HCT116 (cell line): Measurements from ENCODE around the gene GABRR3. TPM values are rescaled to one million over a fixed set of nuclear protein-coding genes. Genes with fewer than 3 reads are reported as not detected.

ENCODE experiments used
- ATAC-seq: fragments of 200-7000 bp; cut with Tn5 transposase; 2 replicates; pipeline ENCODE4 v1.9.1; 2020; ENCODE audit warnings: mild to moderate bottlenecking, moderate library complexity
- BruUV-seq: library from RNA; stranded (reverse); fragments of 400-500 nt; replicated peaks from 2 replicates; lab custom pipeline; 2021; lab: Mats Ljungman, UMichigan
- CTCF ChIA-PET: fragments of 300-600 bp; sonication (Branson Sonifier 250); formaldehyde crosslinking; loops from one replicate; lab custom pipeline; 2021; ENCODE audit warnings: antibody characterized with exemption; lab: Charles Lee
- POLR2A ChIA-PET: fragments of 300-600, 350-600 bp; sonication (Branson Sonifier 250); formaldehyde crosslinking; loops from one replicate; lab custom pipeline; 2021; ENCODE audit warnings: antibody characterized with exemption; lab: Charles Lee
- RAD21 ChIA-PET, 2 experiments: fragments of 300-600 bp; sonication (Branson Sonifier 250); formaldehyde crosslinking; loops; one replicate each; lab custom pipeline; 2023; ENCODE audit warnings: low total read pairs in 2 of 2; ENCODE audit not compliant: uncharacterized antibody in 2 of 2, unreplicated experiment in 2 of 2, low non-redundant PET in 1 of 2; lab: Charles Lee
- DNase-seq: peaks from one replicate; pipeline ENCODE4 v3.0.0-alpha.2; 2010; ENCODE audit warnings: low read depth, low spot score
- H2AFZ ChIP-seq: fragments of 200-600 bp; shearing (Covaris generic), sonication (generic); 2 replicates; pipeline ENCODE4 v1.6.1; 2017; ENCODE audit warnings: low read depth, mixed run types, mixed read lengths, antibody characterized with exemption, low read length; ENCODE audit not compliant: poor library complexity, severe bottlenecking
- H3K27ac ChIP-seq: 2 replicates; pipeline ENCODE4 v1.5.1; 2012; ENCODE audit warnings: low read depth, low read length
- H3K27me3 ChIP-seq: fragments of 200-600 bp; sonication (generic); 2 replicates; pipeline ENCODE4 v1.6.1; 2016; ENCODE audit warnings: mixed run types, low read length, mixed read lengths; ENCODE audit not compliant: insufficient read depth
- H3K36me3 ChIP-seq, 2 experiments: fragments of 200-500 bp in 1 of 2; fragments of 200-600 bp in 1 of 2; sonication (Bioruptor generic) in 1 of 2; sonication (generic) in 1 of 2; 2 replicates each; pipeline versions ENCODE4 v1.5.1 to v1.6.1; 2014 to 2016; ENCODE audit warnings: low read length in 2 of 2, inconsistent platforms in 1 of 2, mixed read lengths in 1 of 2, mixed run types in 1 of 2; ENCODE audit not compliant: insufficient read depth in 2 of 2, control insufficient read depth in 1 of 2
- H3K4me1 ChIP-seq, 2 experiments: fragments of 200-600 bp in 1 of 2; sonication (generic) in 1 of 2; 2 replicates each; pipeline versions ENCODE4 v1.5.1 to v1.6.1; 2012 to 2017; ENCODE audit warnings: low read length in 2 of 2, inconsistent platforms in 1 of 2, mild to moderate bottlenecking in 1 of 2, mixed read lengths in 1 of 2, mixed run types in 1 of 2, moderate library complexity in 1 of 2; ENCODE audit not compliant: insufficient read depth in 2 of 2, control insufficient read depth in 1 of 2
- H3K4me2 ChIP-seq: fragments of 200-600 bp; sonication (generic); 2 replicates; pipeline ENCODE4 v1.6.1; 2017; ENCODE audit warnings: mixed run types, low read length, mixed read lengths
- H3K4me3 ChIP-seq, 2 experiments: fragments of 200-600 bp in 1 of 2; sonication (generic) in 1 of 2; replicated peaks in 1 of 2; 2 replicates each; pipeline ENCODE4 v1.5.1; 2011 to 2016; ENCODE audit warnings: low read length in 2 of 2, control low read depth in 1 of 2, low read depth in 1 of 2, mild to moderate bottlenecking in 1 of 2, mixed read lengths in 1 of 2, mixed run types in 1 of 2
- H3K79me2 ChIP-seq: fragments of 200-600 bp; sonication (generic); 2 replicates; pipeline ENCODE4 v1.6.1; 2017; ENCODE audit warnings: mild to moderate bottlenecking, mixed run types, low read length, moderate library complexity, mixed read lengths; ENCODE audit not compliant: insufficient read depth
- H3K9ac ChIP-seq: fragments of 200-600 bp; sonication (generic); 2 replicates; pipeline ENCODE4 v1.6.1; 2016; ENCODE audit warnings: low read length, mixed read lengths
- H3K9me2 ChIP-seq: fragments of 200-600 bp; sonication (generic), shearing (Covaris generic); 2 replicates; pipeline ENCODE4 v1.6.1; 2017; ENCODE audit warnings: mixed run types, mild to moderate bottlenecking, moderate library complexity; ENCODE audit not compliant: insufficient read depth
- H3K9me3 ChIP-seq, 2 experiments: fragments of 200-500 bp in 1 of 2; fragments of 200-600 bp in 1 of 2; sonication (Bioruptor generic) in 1 of 2; sonication (generic) in 1 of 2; 2 replicates each; pipeline ENCODE4 v1.6.1; 2014 to 2017; ENCODE audit warnings: low read length in 2 of 2, mixed read lengths in 2 of 2, inconsistent platforms in 1 of 2, low read depth in 1 of 2, mild to moderate bottlenecking in 1 of 2, mixed run types in 1 of 2, moderate library complexity in 1 of 2; ENCODE audit not compliant: control insufficient read depth in 1 of 2, insufficient read depth in 1 of 2
- H4K20me1 ChIP-seq: fragments of 200-600 bp; sonication (generic), shearing (Covaris generic); 2 replicates; pipeline ENCODE4 v1.6.1; 2017; ENCODE audit warnings: mixed run types, mild to moderate bottlenecking, moderate library complexity; ENCODE audit not compliant: insufficient read depth
- CBX3 ChIP-seq: IDR thresholded peaks from 2 replicates; pipeline ENCODE4 v1.6.1; 2012; ENCODE audit warnings: low read depth
- CEBPB ChIP-seq: IDR thresholded peaks from 2 replicates; pipeline ENCODE4 v1.6.1; 2012; ENCODE audit warnings: low read depth
- EGR1 ChIP-seq: IDR thresholded peaks from 2 replicates; pipeline ENCODE4 v1.6.1; 2012; ENCODE audit warnings: low read depth
- EZH2phosphoT487 ChIP-seq: fragments of 200-600 bp; IDR thresholded peaks from 2 replicates; pipeline ENCODE4 v1.6.1; 2018; ENCODE audit warnings: antibody characterized with exemption, borderline replicate concordance
- FOSL1 ChIP-seq: IDR thresholded peaks from 2 replicates; pipeline ENCODE4 v1.6.1; 2012; ENCODE audit warnings: low read depth
- JUND ChIP-seq: IDR thresholded peaks from 2 replicates; pipeline ENCODE4 v1.6.1; 2012
- POLR2A ChIP-seq: IDR thresholded peaks from 2 replicates; pipeline ENCODE4 v1.7.0; 2011; ENCODE audit warnings: borderline replicate concordance; ENCODE audit not compliant: insufficient read depth, insufficient read length; ENCODE audit errors: extremely low read depth
- POLR2AphosphoS5 ChIP-seq: IDR thresholded peaks from 2 replicates; pipeline ENCODE4 v1.6.1; 2011; ENCODE audit warnings: mild to moderate bottlenecking, low read depth, low read length, moderate library complexity
- SIN3A ChIP-seq: IDR thresholded peaks from 2 replicates; pipeline ENCODE4 v1.6.1; 2012; ENCODE audit warnings: low read depth
- SP1 ChIP-seq: IDR thresholded peaks from 2 replicates; pipeline ENCODE4 v1.6.1; 2012; ENCODE audit warnings: low read depth
- TCF7L2 ChIP-seq: IDR thresholded peaks from 2 replicates; pipeline ENCODE4 v1.7.0; 2011; ENCODE audit warnings: borderline replicate concordance, inconsistent platforms; ENCODE audit not compliant: insufficient read depth, insufficient read length; ENCODE audit errors: extremely low read depth
- YY1 ChIP-seq: IDR thresholded peaks from 2 replicates; pipeline ENCODE4 v1.6.1; 2011; ENCODE audit warnings: low read length, low read depth, moderate library complexity, mild to moderate bottlenecking; ENCODE audit not compliant: insufficient replicate concordance; ENCODE audit errors: extremely low read depth
- ZFX ChIP-seq: fragments of 450-650 bp; IDR thresholded peaks from 2 replicates; pipeline ENCODE4 v1.6.1; 2017
- ZNF274 ChIP-seq: fragments of 200-500 bp; sonication (Bioruptor generic); IDR thresholded peaks from 2 replicates; pipeline ENCODE4 v1.6.1; 2014; ENCODE audit warnings: mild to moderate bottlenecking, low read depth, low read length, inconsistent platforms
- intact Hi-C: fragments of 100-400 bp; cut with micrococcal nuclease; formaldehyde crosslinking; loops from 2 replicates; pipeline ENCODE4 v1.10.0; 2022
- total RNA-seq: library from RNA; stranded (reverse); gene quantifications from one replicate; pipeline ENCODE4 v1.2.1, GENCODE V29; 2021; ENCODE audit not compliant: unreplicated experiment
- TF ChIP-seq, protein P1 (sequence below): IDR thresholded peaks from 2 replicates; pipeline ENCODE4 v1.6.1; 2012; ENCODE audit warnings: low read depth
- TF ChIP-seq, protein P2 (sequence below), 3 experiments: fragments of 200-600 bp in 1 of 3; sonication (generic) in 1 of 3; IDR thresholded peaks in 2 of 3; conservative IDR thresholded peaks in 1 of 3; 2 replicates each; pipeline ENCODE4 v1.5.1; 2012 to 2017; ENCODE audit warnings: low read depth in 2 of 3, low read length in 2 of 3, antibody characterized with exemption in 1 of 3, borderline replicate concordance in 1 of 3, control low read depth in 1 of 3, mild to moderate bottlenecking in 1 of 3, mixed read lengths in 1 of 3, mixed run types in 1 of 3, moderate library complexity in 1 of 3; ENCODE audit not compliant: insufficient read depth in 1 of 3
- TF ChIP-seq, protein P3 (sequence below): IDR thresholded peaks from 2 replicates; pipeline ENCODE4 v1.6.1; 2012

GABRR3 gene
- total RNA-seq, 1 experiment from 2014 or later = not detected

DNA sequence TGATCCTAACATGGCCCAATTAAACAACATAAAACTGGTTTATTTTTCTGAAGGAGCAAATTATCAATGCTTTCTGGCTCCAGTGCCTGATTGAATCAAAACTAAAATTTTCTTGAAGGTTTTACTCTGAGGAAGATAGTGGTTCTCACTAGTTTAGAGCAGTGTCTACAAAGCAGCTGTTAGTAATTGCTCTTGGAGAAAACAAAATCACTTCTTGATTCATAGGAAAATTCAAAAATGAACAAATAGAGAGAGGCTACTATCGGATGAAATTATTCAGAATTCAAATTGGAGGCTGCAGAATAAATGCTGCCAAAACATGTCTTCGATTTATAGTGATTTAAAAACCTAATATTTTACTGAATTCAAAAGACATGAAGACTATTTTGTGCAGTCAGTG lies 47.8 kb downstream of the GABRR3 start:
- no peak overlapping the region for H3K9ac ChIP-seq
- no peak for TF ChIP-seq POLR2A
- DNase-seq = no peak
- no peak overlapping the region for H3K4me2 ChIP-seq
- H2AFZ ChIP-seq = no peak overlapping the region
- ChIA-PET RAD21 (no interaction called here), CTCF (no interaction called here), POLR2A (no interaction called here)
- H3K4me3 ChIP-seq = no peak overlapping the region
- no peak overlapping the region for H3K27ac ChIP-seq
- no peaks in the 10 kb centered on the region for H4K20me1 ChIP-seq
- no peaks in the 10 kb centered on the region for H3K36me3 ChIP-seq
- H3K9me2 ChIP-seq = no peaks in the 10 kb centered on the region
- no peaks in the 10 kb centered on the region for H3K79me2 ChIP-seq
- H3K27me3 ChIP-seq = no peaks in the 10 kb centered on the region
- H3K9me3 ChIP-seq = no peaks in the 10 kb centered on the region
- no TSS peak for BruUV-seq
- no peak for ATAC-seq
- intact Hi-C loops = no loop called here
- no peaks in the 10 kb centered on the region for H3K4me1 ChIP-seq

DNA sequence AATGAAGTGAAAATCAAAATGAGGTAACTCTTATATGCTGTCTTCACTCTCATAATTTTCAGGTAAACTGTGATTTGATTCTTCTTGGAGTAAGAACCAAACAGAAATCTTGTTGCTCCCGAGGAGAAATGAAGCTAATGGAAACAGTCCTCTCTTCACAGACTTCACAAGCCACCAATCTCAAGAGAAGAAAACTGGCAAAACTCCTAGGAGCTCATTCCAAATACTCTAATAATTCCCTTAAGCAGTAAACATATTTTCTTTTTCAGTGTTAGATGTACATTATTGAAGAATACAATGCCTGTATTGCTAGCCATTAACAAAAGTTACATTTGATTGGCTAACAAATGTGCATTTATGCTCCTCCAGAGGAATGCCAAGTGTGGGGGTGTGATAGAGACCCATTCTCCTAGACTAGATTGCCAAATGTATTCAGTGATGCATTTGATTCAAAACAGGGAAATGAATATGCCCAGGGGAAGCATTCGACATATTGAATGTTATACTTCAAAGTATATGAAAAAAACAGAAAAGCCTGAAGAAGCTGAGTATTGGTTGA lies 51.1 kb downstream of the GABRR3 start:
- no peaks in the 10 kb centered on the region for H3K9me3 ChIP-seq
- H3K36me3 ChIP-seq = no peaks in the 10 kb centered on the region
- POLR2A ChIA-PET = interaction anchor here (1.1 kb wide), 1 partner anchor 13 kb away, joined by 3 read pairs; no protein-coding TSS in a partner anchor
- RAD21 ChIA-PET = no interaction called here
- H3K27ac ChIP-seq = no peak overlapping the region
- H3K4me3 ChIP-seq = no peak overlapping the region
- H3K4me1 ChIP-seq = no peaks in the 10 kb centered on the region
- no peak overlapping the region for H2AFZ ChIP-seq
- H3K9ac ChIP-seq = no peak overlapping the region
- H4K20me1 ChIP-seq = no peaks in the 10 kb centered on the region
- H3K27me3 ChIP-seq = no peaks in the 10 kb centered on the region
- ATAC-seq = no peak
- DNase-seq = no peak
- H3K79me2 ChIP-seq = no peaks in the 10 kb centered on the region
- no peak overlapping the region for H3K4me2 ChIP-seq
- no peak for TF ChIP-seq POLR2AphosphoS5
- no peak for TF ChIP-seq CBX3
- TF ChIP-seq, protein P1, sequence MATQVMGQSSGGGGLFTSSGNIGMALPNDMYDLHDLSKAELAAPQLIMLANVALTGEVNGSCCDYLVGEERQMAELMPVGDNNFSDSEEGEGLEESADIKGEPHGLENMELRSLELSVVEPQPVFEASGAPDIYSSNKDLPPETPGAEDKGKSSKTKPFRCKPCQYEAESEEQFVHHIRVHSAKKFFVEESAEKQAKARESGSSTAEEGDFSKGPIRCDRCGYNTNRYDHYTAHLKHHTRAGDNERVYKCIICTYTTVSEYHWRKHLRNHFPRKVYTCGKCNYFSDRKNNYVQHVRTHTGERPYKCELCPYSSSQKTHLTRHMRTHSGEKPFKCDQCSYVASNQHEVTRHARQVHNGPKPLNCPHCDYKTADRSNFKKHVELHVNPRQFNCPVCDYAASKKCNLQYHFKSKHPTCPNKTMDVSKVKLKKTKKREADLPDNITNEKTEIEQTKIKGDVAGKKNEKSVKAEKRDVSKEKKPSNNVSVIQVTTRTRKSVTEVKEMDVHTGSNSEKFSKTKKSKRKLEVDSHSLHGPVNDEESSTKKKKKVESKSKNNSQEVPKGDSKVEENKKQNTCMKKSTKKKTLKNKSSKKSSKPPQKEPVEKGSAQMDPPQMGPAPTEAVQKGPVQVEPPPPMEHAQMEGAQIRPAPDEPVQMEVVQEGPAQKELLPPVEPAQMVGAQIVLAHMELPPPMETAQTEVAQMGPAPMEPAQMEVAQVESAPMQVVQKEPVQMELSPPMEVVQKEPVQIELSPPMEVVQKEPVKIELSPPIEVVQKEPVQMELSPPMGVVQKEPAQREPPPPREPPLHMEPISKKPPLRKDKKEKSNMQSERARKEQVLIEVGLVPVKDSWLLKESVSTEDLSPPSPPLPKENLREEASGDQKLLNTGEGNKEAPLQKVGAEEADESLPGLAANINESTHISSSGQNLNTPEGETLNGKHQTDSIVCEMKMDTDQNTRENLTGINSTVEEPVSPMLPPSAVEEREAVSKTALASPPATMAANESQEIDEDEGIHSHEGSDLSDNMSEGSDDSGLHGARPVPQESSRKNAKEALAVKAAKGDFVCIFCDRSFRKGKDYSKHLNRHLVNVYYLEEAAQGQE = no peak
- TF ChIP-seq ZNF274 = no peak
- no peak for TF ChIP-seq EGR1
- no peak for TF ChIP-seq SP1
- TF ChIP-seq EZH2phosphoT487 = no peak
- TF ChIP-seq, protein P2, sequence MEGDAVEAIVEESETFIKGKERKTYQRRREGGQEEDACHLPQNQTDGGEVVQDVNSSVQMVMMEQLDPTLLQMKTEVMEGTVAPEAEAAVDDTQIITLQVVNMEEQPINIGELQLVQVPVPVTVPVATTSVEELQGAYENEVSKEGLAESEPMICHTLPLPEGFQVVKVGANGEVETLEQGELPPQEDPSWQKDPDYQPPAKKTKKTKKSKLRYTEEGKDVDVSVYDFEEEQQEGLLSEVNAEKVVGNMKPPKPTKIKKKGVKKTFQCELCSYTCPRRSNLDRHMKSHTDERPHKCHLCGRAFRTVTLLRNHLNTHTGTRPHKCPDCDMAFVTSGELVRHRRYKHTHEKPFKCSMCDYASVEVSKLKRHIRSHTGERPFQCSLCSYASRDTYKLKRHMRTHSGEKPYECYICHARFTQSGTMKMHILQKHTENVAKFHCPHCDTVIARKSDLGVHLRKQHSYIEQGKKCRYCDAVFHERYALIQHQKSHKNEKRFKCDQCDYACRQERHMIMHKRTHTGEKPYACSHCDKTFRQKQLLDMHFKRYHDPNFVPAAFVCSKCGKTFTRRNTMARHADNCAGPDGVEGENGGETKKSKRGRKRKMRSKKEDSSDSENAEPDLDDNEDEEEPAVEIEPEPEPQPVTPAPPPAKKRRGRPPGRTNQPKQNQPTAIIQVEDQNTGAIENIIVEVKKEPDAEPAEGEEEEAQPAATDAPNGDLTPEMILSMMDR (IDR thresholded peaks at IDR 0.05 in 2 of 3, conservative IDR thresholded peaks at IDR 0.05 in 1 of 3; ENCODE audit: borderline replicate concordance in 1 of 3, insufficient read depth in 1 of 3, low read depth in 2 of 3, low read length in 2 of 3) = no peak
- TF ChIP-seq, protein P3, sequence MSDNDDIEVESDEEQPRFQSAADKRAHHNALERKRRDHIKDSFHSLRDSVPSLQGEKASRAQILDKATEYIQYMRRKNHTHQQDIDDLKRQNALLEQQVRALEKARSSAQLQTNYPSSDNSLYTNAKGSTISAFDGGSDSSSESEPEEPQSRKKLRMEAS = no peak
- TF ChIP-seq YY1 = no peak
- no peak for TF ChIP-seq TCF7L2
- no peak for TF ChIP-seq JUND
- no peak for TF ChIP-seq CEBPB
- no peak for TF ChIP-seq FOSL1
- TF ChIP-seq SIN3A = no peak
- no peak for TF ChIP-seq ZFX
- BruUV-seq = no TSS peak
- CTCF ChIA-PET = no interaction called here
- intact Hi-C loops = no loop called here
- no peaks in the 10 kb centered on the region for H3K9me2 ChIP-seq
